GM18508 (cell line): ENCODE data around the gene POLG.

Experiments
- ATAC-seq: cut with Tn5 transposase; IDR thresholded peaks from one replicate; pipeline ENCODE4 v1.9.1; 2021; ENCODE audit warnings: moderate number of reproducible peaks; ENCODE audit not compliant: insufficient read depth, unreplicated experiment

The POLG gene

DNA sequence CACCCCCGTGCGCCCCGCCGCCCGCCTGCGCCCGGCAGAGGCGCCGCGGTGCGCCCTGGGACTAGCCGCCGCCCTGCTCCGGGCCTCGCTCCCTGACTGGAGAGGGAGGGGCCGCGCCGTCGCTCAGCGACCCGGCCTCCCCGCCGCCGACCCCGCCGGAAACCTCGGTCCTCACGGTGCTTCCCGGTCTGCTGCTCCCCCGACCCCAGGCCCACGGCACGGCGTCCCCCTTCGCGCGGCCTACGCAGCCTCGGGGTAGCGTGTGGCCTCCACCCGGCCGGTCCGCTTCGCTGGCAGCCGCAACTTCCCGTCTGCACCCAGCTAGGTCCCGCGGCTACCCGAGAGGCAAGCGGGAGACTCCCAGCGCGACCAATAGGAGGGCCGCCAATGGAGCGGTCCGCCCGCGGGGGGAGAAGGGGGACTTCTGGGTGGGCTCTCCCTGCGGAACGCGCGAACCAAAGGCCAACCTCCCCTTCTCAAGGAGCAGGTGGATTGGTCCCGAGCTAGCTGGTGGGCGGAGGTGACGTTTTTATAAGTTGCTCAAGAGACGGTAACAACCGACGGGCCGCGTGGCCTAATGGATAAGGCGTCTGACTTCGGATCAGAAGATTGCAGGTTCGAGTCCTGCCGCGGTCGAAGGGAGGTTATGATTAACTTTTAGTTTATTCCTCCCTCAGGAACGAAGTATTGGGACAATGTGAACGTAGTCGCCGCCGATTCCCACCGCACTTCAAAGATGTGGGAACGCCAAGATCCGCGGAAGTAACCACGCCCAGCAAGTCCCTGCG lies at the start of gene POLG:
Gene POLG (minus strand): TSS at position 315 of the 788 bp plus-strand sequence. CDS start 1,070 bp downstream, outside the sequence.
- ATAC-seq: peak; percentile 68

DNA sequence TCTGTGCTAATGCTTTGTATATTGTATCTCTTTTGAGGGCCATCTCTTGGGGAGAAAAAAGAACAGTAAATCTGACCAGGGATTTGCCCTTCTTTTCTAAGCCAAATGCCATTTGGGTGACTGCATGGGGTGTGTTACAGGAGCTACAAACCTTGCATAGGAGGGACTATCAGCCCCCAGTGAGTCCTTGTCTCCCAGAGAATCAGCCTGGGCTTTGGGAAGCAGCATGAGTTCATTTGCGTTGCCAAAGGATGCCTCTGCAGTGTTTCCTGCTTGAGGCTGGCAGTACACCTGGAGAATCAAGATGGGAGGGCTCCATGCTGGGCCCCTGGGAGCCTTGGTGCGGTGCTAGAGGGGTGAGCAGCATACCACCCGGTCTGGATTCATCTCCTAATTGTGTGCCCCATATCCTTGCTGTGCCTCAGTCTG lies 49.6 kb upstream of the POLG start:
- ATAC-seq: no peak

DNA sequence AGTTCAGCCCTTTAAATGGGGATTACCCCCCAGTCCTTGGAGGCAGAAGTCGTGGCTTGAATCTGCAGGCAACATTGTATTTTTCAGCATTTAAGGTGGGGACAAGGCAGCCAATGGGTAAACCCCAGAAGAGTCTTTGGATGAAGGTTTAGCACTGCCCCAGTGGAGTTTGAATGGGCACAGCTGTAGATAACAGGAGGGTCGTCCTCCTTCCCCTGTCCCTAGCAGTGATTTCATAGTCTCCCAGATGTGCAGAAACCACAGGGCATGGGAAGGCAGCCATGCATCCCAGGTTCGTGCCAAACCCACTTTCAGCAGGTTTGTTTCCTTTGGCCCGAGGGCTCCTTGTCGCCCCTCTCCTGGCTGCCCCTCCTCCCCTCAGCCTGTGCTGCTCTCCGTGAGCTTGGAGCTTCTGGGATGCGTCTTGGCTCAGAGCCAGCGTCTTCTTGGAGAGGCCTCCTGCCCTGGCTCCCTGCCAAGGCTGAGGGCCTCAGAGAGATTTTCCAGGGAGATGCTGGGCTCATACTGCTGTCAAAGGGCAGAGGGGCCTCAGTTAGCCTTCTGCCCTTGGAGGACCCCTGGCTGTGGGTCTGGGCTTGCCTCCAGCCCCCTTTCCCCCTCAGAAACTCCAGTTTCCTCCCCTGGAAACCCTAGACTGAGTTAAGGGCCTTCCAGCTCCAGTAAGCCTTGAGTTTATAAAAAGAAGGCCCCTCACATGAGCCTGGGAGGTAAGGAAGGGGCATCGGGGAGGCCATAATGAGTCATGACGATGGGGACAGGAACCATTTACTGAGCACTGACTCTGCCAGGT lies 48.9 kb upstream of the POLG start:
- ATAC-seq: no peak

DNA sequence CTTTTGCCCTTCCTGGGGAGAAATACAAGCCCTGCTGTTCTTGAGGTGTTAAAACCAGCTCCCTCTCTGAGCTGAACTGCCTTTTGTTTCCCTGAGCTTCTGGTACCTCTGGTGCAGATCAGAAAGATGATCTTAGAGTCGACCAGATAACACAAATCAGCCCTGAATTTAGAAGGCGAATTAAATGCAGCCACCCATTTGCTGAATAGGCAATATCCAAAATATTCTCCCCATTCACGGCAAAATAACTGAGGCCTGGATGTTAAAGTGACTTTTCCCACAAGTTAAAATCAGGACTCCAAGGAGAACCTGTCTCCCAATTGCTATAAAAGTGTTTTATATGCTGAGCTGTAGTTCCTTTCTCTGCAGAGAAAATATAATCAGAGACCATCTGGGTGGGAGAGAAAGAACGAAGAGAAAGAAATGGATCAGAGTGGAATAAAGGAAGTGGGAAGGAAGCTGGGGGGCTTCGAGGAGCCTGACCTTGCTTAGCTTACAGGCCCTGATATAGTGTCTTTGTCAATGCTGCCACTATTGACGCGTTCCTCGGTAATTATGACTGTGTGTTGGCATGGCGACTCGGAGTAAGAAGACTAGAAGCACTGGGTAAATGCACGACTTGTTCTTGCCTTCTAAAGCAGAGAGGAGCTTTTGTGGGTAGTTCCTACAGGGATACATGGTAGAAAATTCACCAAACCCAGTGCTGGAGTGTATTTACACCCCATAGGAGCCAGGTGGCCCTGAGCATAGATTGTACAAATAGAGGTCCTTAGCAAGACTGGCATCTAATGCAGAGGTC lies 47.5 kb upstream of the POLG start:
- ATAC-seq: no peak

DNA sequence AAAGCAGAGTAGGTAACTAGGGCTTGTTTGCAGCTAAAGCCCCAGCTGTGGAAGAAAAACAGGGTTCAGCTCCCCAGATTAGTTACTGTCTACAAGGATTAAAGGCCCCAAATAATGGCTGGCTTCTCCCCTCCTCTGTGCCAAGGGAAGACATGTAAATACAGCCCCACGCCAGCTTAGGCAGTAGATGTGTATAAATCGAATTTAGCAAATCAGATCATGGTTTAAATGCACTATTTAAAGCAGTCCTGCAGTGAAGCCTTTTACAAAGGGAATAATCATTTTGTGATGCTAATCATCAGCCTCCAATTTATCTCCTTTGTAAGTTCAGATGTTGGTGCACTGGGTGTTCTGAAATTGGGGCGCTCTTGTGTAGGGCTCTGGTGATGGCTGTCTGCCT lies 46.7 kb upstream of the POLG start:
- no peak for ATAC-seq

DNA sequence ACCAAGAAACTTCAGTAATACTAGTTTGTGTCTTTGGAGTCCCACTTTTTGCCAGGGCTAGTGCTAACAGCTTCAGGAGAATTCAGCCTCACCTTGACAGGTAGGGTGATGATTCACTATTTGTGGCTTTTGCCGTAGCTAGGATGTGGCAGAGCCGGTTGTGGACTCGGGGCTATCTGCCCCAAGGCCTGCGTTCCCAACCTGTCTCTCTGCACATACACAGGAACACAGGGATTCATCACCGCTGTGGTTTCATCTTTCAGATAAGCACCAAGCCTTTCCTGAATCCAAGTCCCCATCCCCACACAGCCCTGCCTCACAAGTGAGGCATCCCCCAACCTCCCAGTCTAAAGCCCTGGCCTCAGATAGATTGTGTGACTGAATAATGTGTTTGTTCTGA lies 45.2 kb upstream of the POLG start:
- ATAC-seq: no peak

DNA sequence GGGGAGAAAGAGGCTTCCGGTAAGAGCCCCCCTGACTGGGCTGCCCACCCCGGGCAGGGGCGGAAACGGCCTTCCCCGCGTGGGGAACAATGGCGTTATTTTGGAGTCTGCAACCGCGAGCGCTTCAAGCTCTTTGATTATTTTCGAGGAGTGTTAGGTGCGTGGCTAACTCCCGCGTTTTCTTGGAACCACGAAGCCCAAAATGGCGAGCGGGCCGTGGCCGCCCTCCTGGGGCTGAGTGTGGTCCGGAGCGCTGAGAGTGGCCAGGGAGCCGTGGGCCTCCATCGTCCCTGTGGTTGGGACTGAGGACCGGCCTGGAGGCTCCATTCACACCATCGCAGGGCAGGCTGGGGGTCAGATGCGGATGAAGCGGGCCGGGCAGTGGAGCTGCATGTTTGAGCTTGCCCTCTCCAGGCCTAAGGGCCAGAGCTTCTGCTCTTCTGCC lies 44.6 kb upstream of the POLG start:
- ATAC-seq: no peak

DNA sequence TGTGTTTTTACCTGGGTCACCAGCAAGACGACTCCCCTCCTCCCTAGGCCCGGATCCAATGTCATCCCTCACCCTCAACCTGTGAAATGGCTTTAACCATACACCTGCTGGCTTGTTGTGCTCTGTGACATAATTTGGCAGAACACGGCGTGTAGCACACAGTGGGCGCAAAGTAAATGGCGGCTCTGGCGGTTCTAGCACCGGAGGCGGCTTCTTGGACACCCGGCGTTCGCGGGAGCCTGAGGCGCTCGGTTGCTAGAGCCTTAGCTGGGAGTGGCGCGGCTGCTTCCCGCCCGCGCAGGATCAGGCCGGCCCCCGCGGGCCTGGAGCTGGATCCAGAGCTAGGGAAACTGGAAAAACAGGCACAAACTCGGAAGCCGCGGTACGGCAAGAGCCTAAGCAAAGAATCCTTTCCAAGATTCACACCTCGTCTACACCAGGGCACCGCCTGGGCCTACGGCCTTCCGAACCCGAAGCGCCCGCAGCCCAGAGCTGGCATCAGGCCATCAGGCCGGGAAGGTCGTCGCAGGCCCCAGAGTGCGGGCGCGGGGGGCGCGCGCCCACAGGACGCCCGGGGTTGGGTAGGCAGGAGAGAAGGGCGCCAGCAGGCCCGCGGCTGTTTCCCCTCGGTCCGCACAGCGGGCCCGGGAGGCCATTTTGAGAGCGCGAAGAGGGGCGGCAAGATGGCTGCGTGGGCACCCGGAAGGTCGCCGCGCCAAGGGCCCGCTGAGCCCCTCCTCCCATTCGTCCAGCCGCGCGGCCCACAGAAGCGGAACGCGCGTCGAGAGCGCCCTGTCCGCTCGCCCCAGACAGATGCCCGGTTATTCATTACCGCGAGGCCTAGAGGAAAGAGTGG lies 43.9 kb upstream of the POLG start:
- ATAC-seq: no peak

DNA sequence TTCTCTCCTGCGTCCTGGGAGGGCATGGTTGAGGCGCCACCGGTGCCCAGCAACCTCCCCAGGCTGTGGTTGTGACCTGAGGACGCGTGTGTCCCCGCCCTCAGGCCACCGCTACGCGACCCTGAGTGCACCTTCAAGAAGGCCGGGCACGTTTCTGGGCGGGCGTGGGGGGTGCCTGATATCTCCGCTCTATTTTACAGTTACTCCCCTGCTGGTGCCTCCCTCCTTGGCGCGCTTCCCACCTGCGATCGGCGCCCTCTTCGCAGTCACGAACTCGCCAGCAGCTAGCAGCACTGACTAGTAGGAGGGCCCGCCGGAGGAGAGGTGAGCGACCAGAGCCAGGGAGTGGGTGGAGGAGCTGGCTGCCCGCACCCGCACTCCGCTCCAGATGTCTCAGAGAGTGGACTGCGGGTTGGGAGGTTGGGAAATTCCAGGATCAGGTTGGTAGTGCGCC lies 43.2 kb upstream of the POLG start:
- ATAC-seq: no peak

DNA sequence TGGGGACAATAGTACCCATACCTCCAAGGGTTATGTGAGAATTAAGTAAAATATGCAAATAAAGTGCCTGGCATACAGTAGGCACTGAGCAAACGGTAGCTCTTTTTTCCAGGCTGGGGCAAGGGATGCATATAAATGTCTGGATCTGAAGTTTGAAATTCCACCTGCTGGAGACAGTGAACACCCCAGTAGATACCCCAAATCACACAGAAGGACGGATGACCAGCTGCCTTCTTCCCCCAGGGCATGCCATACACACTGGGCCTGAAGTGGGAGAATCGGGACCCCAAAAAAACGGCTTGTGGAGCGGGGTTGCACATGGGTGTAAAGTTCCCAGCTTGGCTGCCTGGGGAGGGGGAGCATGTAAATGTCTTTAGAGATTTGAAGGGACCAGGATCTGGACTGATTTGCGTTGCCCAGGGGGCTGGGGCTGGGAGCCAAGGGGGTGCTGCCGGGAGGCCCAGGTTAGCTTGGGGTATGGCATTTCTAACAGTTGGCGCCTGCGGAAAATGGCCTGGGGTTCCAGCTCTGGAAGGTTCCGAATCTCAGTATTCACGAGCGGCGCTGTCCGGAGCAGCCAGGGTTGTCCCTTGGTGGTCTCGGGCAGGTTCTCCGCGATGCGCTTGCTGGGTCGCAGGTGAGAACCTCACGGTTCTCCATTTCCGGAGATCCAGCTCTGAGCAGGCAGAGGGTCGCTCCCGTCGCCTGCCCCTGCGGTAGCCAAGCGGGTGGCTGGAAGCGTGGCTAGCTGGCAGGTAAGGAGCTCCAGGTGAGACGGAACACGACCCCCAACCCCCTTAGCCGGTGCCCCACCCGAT lies 42.6 kb upstream of the POLG start:
- ATAC-seq: no peak

DNA sequence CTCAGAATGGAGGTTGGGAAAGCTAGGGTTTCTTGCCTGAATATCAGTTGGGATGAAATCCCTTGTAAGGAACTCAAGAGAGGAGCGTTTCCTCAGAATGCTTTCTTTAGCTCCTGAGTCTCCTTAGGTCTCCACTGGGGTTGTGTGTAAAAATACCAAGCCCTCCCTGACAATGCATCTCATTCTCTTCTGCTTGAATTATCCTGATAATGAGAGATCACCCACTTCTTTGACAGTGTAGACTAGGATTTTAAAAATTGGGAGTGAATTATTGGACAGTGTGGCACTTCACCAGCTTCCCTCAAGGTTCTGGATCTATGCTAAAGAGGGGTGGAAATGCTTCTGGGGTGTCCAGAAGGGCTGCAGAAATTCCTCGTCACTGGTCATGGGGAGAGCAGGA lies 41.8 kb upstream of the POLG start:
- ATAC-seq: no peak

DNA sequence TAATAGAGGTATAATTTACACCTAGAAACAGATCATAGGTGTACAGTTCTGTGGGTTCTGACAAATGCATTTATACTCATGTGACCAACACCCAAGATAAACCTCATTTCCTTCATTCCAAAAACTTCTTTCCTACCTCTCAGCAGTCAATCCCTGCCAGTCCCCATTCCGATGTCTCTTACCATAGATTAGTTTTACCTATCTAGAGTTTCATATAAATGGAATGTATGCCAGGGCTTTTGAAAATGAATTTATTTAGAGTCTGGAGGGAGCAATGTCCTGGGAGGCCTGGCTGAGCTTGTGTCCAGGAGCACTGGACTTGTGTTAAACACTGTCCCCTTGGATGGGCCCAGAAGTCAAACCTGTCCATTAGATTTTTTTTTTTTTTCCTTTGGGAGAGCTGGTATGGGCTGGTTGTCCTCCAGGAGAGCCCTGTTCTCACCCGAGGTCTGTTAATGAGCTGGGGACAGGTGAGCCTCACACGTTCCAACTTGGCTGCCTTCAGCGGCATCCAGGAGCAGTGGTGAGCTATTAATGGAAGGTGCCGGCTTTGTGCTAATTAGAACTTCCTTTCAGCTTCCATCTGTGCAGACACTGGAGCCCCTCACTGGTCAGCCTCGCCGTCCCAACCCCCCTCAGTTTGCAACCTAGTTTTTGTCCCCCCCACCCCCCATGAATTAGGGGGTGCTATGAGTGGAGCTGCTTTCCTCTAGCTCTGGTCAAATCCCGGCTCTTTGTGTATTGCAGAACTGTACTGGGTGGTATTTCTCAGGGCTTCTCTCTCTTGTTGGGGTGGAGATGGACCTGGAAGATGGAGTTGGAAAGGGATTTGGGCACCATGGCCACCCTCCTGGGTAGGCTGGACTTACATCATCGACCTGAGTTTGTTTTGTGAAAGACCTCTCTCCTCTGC lies 40.7 kb upstream of the POLG start:
- no peak for ATAC-seq

DNA sequence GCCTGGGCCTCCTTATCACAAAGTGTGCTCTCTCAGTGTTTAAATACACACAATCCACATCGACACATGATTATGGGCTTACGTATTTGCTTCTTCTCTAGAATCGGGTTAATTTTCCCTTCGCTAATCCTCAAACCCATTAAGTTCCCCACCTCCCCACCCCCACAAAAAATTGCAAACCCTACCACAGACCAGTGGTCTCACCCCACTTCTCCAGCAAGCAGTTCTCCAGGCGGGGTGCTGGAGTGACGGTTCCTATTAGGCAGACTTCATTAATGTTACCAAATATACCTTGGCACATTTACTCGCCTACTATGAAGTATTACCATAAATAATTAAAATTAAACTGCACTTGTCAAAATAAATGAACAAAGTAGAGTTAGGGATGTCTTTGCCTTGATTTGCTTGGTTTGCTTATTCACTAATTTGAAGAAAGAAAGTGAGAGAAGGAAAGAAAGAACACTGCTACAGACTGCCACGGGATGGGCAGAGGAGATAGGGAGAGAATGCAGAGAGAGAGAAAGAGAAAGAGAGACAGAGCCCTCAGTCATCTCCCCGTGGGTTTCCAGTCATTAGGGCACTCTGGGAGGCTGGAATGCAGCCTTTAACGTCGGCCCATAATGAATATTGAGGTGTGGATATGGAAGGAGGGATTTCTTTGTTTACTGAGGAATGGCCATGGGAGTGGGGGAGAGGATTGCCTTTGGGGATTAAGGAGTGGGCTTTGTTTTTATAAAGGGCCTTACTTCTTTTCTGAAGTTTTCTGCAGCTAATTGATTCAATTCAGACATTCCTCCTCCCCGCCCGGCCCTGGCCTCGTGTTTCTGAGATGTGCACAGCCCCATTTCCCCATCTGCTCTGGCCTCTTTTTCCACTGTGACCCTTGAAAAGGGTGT lies 39.7 kb upstream of the POLG start:
- no peak for ATAC-seq

DNA sequence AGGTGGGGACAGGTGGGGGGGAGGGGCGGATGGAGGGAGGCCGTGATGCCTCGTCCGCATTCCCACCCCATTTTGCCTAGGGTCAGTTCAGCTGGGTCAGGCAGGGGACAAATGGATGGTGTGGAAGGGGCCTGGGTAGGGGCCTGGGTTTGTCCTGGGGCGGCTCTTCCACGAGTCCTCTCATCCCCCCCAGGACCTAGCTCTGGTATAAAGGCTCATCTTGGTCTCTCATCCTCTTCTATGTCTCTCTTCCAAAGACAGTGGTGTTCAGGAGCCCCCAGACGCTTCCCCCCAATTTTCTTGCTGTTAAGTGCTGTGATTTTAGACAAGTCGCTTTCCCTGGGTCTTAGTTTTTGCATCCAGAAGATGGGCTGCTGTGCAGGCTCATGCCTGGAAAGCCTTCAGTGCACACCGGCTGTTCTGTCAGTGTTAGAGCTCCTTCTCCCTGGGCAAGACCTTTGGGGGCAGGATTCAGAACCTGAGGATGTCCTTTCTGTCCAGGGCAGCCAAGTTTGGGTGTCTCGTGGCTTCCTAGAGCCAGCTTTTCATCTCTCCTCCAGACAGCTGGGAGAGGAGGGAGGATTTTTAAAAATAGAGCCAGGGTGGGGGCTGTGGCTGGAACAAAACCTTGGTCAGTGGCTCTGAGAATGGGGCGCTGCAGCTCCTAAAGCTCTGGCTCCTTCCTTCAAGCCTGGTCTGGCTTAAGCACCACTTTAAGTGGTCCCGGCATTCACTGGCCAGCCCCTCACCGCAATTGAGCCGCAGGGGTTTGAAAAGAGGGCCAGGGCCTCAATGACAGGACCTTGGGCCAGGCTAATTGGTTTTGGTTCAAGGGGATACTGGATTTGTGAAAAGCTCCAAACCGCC lies 37.7 kb upstream of the POLG start:
- ATAC-seq: no peak

DNA sequence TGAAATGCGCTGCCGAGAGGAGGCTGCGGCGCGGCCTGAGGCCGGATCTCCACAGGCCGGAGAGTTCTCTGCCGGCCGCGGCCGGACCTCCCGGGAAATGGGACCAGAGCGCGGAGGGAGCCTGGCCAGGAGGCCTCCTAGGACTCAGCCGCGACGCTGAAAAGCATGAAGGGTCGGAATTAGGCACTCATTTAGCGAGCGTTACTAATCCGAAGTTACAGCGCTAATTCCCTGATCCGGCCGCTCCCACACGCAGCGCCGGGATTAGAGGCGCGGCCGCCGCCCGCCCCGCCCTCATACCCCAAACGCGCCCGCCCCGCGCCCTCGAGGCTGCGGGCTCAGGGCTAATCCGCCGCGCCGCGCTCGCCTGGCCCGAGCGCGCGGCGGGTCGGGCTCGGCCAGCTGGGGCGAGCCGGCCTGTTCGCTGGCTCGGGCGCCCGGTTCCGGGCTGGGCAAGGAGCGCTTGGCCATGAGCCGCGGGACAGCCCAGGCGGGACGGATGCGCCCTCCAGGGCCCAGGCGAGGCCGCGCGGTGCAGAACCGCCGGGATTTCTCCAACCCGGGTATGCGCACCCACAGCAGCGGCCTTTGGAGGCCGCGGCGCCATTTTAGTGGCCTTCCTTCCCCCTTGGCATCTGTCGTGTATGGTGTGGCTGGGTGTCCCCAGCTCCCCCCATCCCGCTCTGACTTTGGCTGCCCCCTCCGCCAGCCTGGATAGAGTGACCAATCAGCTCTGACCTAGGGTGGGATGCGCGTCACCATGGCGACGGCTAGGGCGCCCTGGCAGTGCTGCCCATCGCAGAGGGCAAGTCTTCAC lies 36.8 kb upstream of the POLG start:
- no peak for ATAC-seq
